ENCODE measurements around the gene RCCD1. TPM values are rescaled to one million over a fixed set of nuclear protein-coding genes. Genes with fewer than 3 reads are reported as not detected.

Gene RCCD1
- total RNA-seq, 2 donors from 2014 or later: 19.8 to 20.9 TPM

DNA sequence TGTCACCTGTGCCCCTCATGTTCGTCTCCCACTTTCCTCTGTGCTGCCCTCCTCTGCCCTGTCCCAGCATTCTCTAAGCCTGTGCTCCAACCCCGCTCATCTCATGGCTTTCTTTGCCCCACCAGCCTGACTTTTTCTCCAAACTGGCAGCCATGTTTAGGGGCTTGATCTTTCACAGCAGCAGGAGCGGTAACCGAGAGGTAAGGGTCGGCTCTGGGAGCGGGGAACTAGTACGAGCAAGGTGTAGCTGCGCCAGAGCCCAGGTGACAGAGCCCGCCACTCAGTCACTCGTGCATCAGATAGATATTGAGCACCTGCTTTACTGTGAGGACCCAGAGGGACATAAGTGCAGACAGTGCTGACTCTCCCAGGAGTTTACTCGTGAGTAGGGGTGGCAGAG is 38.2 kb upstream of the RCCD1 start:
- TF ChIP-seq CTCF (conservative IDR thresholded peaks at IDR 0.05): no peak
- WGBS, 2 experiments (ENCODE audit: insufficient coverage in 1 of 2, insufficient read length in 1 of 2): 95 to 96% methylated on average over 10 to 11 of the region's 11 CpGs
- Histone ChIP-seq H3K27ac (ENCODE audit: low read depth, low read length) (no peak overlapping the region), H3K4me1 (ENCODE audit: control insufficient read depth, insufficient read depth, low read length) (no peaks in the 10 kb centered on the region), H3K36me3 (ENCODE audit: control insufficient read depth, insufficient read depth, low read length) (peaks cover 54% of the 10 kb centered on the region), H3K9ac (ENCODE audit: extremely low read depth, low read length, poor library complexity, severe bottlenecking) (no peak overlapping the region), H3K4me3 (ENCODE audit: low read length) (no peak overlapping the region), H3K9me3 (ENCODE audit: control insufficient read depth, low read length) (no peaks in the 10 kb centered on the region), H3K27me3 (ENCODE audit: control insufficient read depth, insufficient read depth, low read length, poor library complexity, severe bottlenecking) (no peaks in the 10 kb centered on the region)
- Mint-ChIP-seq H3K9me3 (no peaks in the 10 kb centered on the region), H3K36me3 (ENCODE audit: low read depth) (peaks cover 45% of the 10 kb centered on the region), H3K27me3 (ENCODE audit: insufficient read depth) (no peaks in the 10 kb centered on the region), H3K27ac (no peak overlapping the region), H3K4me1 (no peaks in the 10 kb centered on the region), H3K4me3 (no peak overlapping the region)
- no peak for DNase-seq

GRCh38 chr15:90917569-90917968 is 37.1 kb upstream of the RCCD1 start:
- Histone ChIP-seq H3K4me1 (ENCODE audit: control insufficient read depth, insufficient read depth, low read length) (no peaks in the 10 kb centered on the region), H3K27me3 (ENCODE audit: control insufficient read depth, insufficient read depth, low read length, poor library complexity, severe bottlenecking) (no peaks in the 10 kb centered on the region), H3K9ac (ENCODE audit: extremely low read depth, low read length, poor library complexity, severe bottlenecking) (no peak overlapping the region), H3K9me3 (ENCODE audit: control insufficient read depth, low read length) (no peaks in the 10 kb centered on the region), H3K27ac (ENCODE audit: low read depth, low read length) (no peak overlapping the region), H3K4me3 (ENCODE audit: low read length) (no peak overlapping the region), H3K36me3 (ENCODE audit: control insufficient read depth, insufficient read depth, low read length) (peaks cover 58% of the 10 kb centered on the region)
- TF ChIP-seq CTCF (conservative IDR thresholded peaks at IDR 0.05): no peak
- no peak for DNase-seq
- WGBS, 2 experiments (ENCODE audit: insufficient coverage in 1 of 2, insufficient read length in 1 of 2): 93% methylated on average over 3 to 12 of the region's 12 CpGs
- Mint-ChIP-seq H3K27me3 (ENCODE audit: insufficient read depth) (no peaks in the 10 kb centered on the region), H3K4me3 (no peak overlapping the region), H3K27ac (peak overlapping the region; percentile 18), H3K9me3 (no peaks in the 10 kb centered on the region), H3K36me3 (ENCODE audit: low read depth) (peaks cover 46% of the 10 kb centered on the region), H3K4me1 (no peaks in the 10 kb centered on the region)

DNA sequence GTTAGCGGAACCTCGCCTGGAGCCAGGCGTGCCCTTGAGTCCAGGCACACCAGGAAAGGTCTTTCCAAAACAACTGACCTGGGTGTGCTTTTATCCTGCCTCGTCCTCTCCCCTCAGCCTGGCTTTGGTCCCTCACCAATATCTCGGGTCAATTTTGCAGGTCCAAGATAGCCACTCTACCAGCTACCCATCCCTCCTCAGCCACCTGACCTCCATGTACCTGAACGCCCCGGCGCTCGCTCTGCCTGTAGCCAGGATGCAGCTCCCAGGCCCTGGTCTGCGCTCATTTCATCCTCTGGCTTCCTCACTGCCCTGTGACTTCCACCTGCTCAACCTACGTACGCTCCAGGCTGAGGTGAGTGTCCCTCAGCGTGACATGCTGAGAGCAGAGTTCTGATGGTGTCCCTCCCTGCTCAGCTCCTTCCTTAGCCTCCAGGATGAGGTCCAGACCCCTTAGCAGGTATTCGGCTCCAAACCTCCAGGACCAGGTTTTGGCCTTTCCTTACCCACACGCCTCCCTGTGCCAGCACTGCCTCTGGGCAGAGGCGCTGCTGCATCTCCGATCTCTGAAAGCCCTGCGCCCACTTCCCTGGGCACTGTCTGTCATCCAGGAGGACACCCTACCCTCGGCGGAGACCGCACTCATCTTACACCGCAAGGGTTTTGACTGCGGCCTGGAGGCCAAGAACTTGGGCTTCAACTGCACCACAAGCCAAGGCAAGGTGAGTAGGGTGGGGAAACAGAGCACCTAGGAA is 36.5 kb upstream of the RCCD1 start:
- Histone ChIP-seq H3K4me1 (ENCODE audit: control insufficient read depth, insufficient read depth, low read length) (no peaks in the 10 kb centered on the region), H3K9ac (ENCODE audit: extremely low read depth, low read length, poor library complexity, severe bottlenecking) (no peak overlapping the region), H3K4me3 (ENCODE audit: low read length) (no peak overlapping the region), H3K36me3 (ENCODE audit: control insufficient read depth, insufficient read depth, low read length) (peaks cover 54% of the 10 kb centered on the region), H3K27ac (ENCODE audit: low read depth, low read length) (no peak overlapping the region), H3K9me3 (ENCODE audit: control insufficient read depth, low read length) (no peaks in the 10 kb centered on the region), H3K27me3 (ENCODE audit: control insufficient read depth, insufficient read depth, low read length, poor library complexity, severe bottlenecking) (no peaks in the 10 kb centered on the region)
- H3K27ac Mint-ChIP-seq: no peak overlapping the region
- peaks cover 42% of the 10 kb centered on the region for H3K36me3 Mint-ChIP-seq (ENCODE audit: low read depth)
- DNase-seq: no peak
- H3K9me3 Mint-ChIP-seq: no peaks in the 10 kb centered on the region
- H3K4me3 Mint-ChIP-seq: no peak overlapping the region
- H3K27me3 Mint-ChIP-seq (ENCODE audit: insufficient read depth): no peaks in the 10 kb centered on the region
- TF ChIP-seq CTCF (conservative IDR thresholded peaks at IDR 0.05): no peak
- peaks cover 3% of the 10 kb centered on the region for H3K4me1 Mint-ChIP-seq
- 94 to 95% methylated on average over 21 to 23 of the region's 23 CpGs for WGBS, 2 experiments (ENCODE audit: insufficient coverage in 1 of 2, insufficient read length in 1 of 2)
